ENCODE measurements around the gene HSFX4.
"Not testable (repeated sequence)": the region's sequence is repeated elsewhere in the genome, so short reads cannot be mapped to it uniquely, and the experiment has no call there.

HSFX4 gene

GRCh38 chrX:149929400-149929799, at the start of gene HSFX4:
HSFX4 (plus strand) TSS chrX:149929573; CDS start chrX:149929645, 72 bp downstream.
- not testable (repeated sequence) for FAIRE-seq

GRCh38 chrX:149881081-149881711, 48.2 kb upstream of the HSFX4 start, which contains the start of gene MAGEA8:
MAGEA8 (plus strand) TSS chrX:149881183; CDS start chrX:149884273, 3,090 bp downstream.
- no peak for FAIRE-seq

GRCh38 chrX:149890828-149891227, 38.5 kb upstream of the HSFX4 start:
- FAIRE-seq, result not testable (repeated sequence)

GRCh38 chrX:149898554-149898953, 30.8 kb upstream of the HSFX4 start:
- no peak for FAIRE-seq

GRCh38 chrX:149903889-149904748, 25.3 kb upstream of the HSFX4 start:
- no peak for FAIRE-seq

- FAIRE-seq, result no peak
Measured at GRCh38 chrX:149908308-149908707, 21.1 kb upstream of the HSFX4 start.

- no peak for FAIRE-seq
Measured at GRCh38 chrX:149908727-149909126, 20.6 kb upstream of the HSFX4 start.

- FAIRE-seq, result no peak
Measured at GRCh38 chrX:149909324-149910177, 19.8 kb upstream of the HSFX4 start.

- FAIRE-seq, result no peak
Measured at GRCh38 chrX:149910178-149910695, 19.1 kb upstream of the HSFX4 start.

GRCh38 chrX:149916745-149917392, 12.5 kb upstream of the HSFX4 start:
- no peak for FAIRE-seq

GRCh38 chrX:149923836-149924235, 5.5 kb upstream of the HSFX4 start:
- FAIRE-seq, result not testable (repeated sequence)

- FAIRE-seq, result not testable (repeated sequence)
Measured at GRCh38 chrX:149924434-149924833, 4.9 kb upstream of the HSFX4 start.

- FAIRE-seq, result not testable (repeated sequence)
Measured at GRCh38 chrX:149927245-149927963, 2.0 kb upstream of the HSFX4 start.

GRCh38 chrX:149927964-149928258, 1.5 kb upstream of the HSFX4 start:
- FAIRE-seq, result not testable (repeated sequence)

- not testable (repeated sequence) for FAIRE-seq
Measured at GRCh38 chrX:149928635-149929034, 738 bp upstream of the HSFX4 start.

- not testable (repeated sequence) for FAIRE-seq
Measured at GRCh38 chrX:149931355-149931754, 2.0 kb downstream of the HSFX4 start.

- FAIRE-seq, result not testable (repeated sequence)
Measured at GRCh38 chrX:149932150-149932549, 2.8 kb downstream of the HSFX4 start.

GRCh38 chrX:149932970-149933369, 3.6 kb downstream of the HSFX4 start:
- not testable (repeated sequence) for FAIRE-seq

- not testable (repeated sequence) for FAIRE-seq
Measured at GRCh38 chrX:149933547-149933946, 4.2 kb downstream of the HSFX4 start.

- not testable (repeated sequence) for FAIRE-seq
Measured at GRCh38 chrX:149937328-149937727, 8.0 kb downstream of the HSFX4 start.

- FAIRE-seq, result no peak
Measured at GRCh38 chrX:149937871-149938426, 8.6 kb downstream of the HSFX4 start.
